ENCODE measurements around the gene SLC6A20.
"Not testable (repeated sequence)": the region's sequence is repeated elsewhere in the genome, so short reads cannot be mapped to it uniquely, and the experiment has no call there.

Gene SLC6A20

GRCh38 chr3:45754461-45754860 lies 41.9 kb downstream of the SLC6A20 start:
- no peak for DNase-seq

GRCh38 chr3:45753095-45753494 lies 43.2 kb downstream of the SLC6A20 start:
- DNase-seq: no peak

GRCh38 chr3:45751537-45752242 lies 44.6 kb downstream of the SLC6A20 start:
- DNase-seq: no peak

GRCh38 chr3:45749880-45750279 lies 46.5 kb downstream of the SLC6A20 start:
- DNase-seq: no peak

- not testable (repeated sequence) for DNase-seq
These were observed 47.2 kb downstream of the SLC6A20 start for GRCh38 chr3:45749036-45749600.

GRCh38 chr3:45748068-45748467 lies 48.3 kb downstream of the SLC6A20 start:
- no peak for DNase-seq

GRCh38 chr3:45746777-45747622 lies 49.3 kb downstream of the SLC6A20 start:
- no peak for DNase-seq

- no peak for DNase-seq
These were observed 50.1 kb downstream of the SLC6A20 start for GRCh38 chr3:45746165-45746776.

GRCh38 chr3:45742461-45743089 lies 53.8 kb downstream of the SLC6A20 start:
- DNase-seq: no peak

- no peak for DNase-seq
These were observed 54.4 kb downstream of the SLC6A20 start for GRCh38 chr3:45741742-45742460.

- DNase-seq: no peak
These were observed 55.1 kb downstream of the SLC6A20 start for GRCh38 chr3:45741247-45741646.

- no peak for DNase-seq
These were observed 56.3 kb downstream of the SLC6A20 start for GRCh38 chr3:45739991-45740390.

GRCh38 chr3:45737234-45737633 lies 59.1 kb downstream of the SLC6A20 start:
- no peak for DNase-seq

- DNase-seq: no peak
These were observed 59.6 kb downstream of the SLC6A20 start for GRCh38 chr3:45736707-45737106.

- DNase-seq: no peak
These were observed 65.8 kb downstream of the SLC6A20 start for GRCh38 chr3:45730409-45731154.

- DNase-seq: no peak
These were observed 66.7 kb downstream of the SLC6A20 start for GRCh38 chr3:45729614-45730013.

GRCh38 chr3:45724911-45725310 lies 71.4 kb downstream of the SLC6A20 start:
- DNase-seq: no peak

- DNase-seq: no peak
These were observed 76.5 kb downstream of the SLC6A20 start for GRCh38 chr3:45719655-45720487.

- no peak for DNase-seq
These were observed 79.5 kb downstream of the SLC6A20 start for GRCh38 chr3:45716790-45717336.

GRCh38 chr3:45715945-45716344 lies 80.4 kb downstream of the SLC6A20 start:
- DNase-seq: no peak
